Neural cell (in vitro differentiated cells): ENCODE results near the gene CD247.

ENCODE experiments used
- EZH2 ChIP-seq: fragments of 200-600, 300-800 bp; shearing (Covaris generic), sonication (generic); IDR thresholded peaks from 2 replicates; pipeline ENCODE4 v1.6.1; 2014; ENCODE audit warnings: antibody characterized with exemption, low read length, borderline replicate concordance, mild to moderate bottlenecking; ENCODE audit not compliant: insufficient read depth, poor library complexity, severe bottlenecking
- TAF1 ChIP-seq: IDR thresholded peaks from 2 replicates; pipeline ENCODE4 v1.6.1; 2012; ENCODE audit warnings: low read depth
- TF ChIP-seq, protein P1 (sequence below): fragments of 450-650 bp; IDR thresholded peaks from 2 replicates; pipeline ENCODE4 v1.5.1; 2014; ENCODE audit warnings: antibody characterized with exemption, mild to moderate bottlenecking, moderate library complexity; ENCODE audit not compliant: poor library complexity, severe bottlenecking

DNA sequence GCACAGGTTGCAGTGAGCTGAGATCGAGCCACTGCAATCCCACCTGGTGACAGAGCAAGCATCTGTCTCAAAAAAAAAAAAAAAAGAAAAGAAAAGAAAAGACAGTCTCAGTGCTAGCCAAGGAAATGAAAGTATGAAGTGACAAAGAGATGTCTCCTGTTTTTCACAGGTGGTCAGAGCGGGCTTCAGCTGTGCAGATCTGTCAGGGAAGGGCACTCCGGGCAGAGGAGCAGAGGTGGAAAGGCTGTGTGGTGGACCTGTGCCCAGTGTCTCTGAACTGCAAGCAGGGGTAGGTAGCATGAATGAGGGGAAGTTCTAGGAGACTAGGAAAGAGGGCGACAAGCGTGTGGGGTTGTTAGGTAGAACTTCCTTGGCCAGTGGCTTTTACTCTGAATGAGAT is 67.5 kb downstream of the CD247 start:
- TF ChIP-seq, protein P1, sequence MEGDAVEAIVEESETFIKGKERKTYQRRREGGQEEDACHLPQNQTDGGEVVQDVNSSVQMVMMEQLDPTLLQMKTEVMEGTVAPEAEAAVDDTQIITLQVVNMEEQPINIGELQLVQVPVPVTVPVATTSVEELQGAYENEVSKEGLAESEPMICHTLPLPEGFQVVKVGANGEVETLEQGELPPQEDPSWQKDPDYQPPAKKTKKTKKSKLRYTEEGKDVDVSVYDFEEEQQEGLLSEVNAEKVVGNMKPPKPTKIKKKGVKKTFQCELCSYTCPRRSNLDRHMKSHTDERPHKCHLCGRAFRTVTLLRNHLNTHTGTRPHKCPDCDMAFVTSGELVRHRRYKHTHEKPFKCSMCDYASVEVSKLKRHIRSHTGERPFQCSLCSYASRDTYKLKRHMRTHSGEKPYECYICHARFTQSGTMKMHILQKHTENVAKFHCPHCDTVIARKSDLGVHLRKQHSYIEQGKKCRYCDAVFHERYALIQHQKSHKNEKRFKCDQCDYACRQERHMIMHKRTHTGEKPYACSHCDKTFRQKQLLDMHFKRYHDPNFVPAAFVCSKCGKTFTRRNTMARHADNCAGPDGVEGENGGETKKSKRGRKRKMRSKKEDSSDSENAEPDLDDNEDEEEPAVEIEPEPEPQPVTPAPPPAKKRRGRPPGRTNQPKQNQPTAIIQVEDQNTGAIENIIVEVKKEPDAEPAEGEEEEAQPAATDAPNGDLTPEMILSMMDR: no peak
- TF ChIP-seq EZH2 (no peak), TAF1 (no peak)
